Measurements from ENCODE around the gene PLCE1. TPM values are rescaled to one million over a fixed set of nuclear protein-coding genes. Genes with fewer than 3 reads are reported as not detected.

Gene PLCE1
- total RNA-seq, 1 experiment from 2014 or later, result 0.50 TPM

DNA sequence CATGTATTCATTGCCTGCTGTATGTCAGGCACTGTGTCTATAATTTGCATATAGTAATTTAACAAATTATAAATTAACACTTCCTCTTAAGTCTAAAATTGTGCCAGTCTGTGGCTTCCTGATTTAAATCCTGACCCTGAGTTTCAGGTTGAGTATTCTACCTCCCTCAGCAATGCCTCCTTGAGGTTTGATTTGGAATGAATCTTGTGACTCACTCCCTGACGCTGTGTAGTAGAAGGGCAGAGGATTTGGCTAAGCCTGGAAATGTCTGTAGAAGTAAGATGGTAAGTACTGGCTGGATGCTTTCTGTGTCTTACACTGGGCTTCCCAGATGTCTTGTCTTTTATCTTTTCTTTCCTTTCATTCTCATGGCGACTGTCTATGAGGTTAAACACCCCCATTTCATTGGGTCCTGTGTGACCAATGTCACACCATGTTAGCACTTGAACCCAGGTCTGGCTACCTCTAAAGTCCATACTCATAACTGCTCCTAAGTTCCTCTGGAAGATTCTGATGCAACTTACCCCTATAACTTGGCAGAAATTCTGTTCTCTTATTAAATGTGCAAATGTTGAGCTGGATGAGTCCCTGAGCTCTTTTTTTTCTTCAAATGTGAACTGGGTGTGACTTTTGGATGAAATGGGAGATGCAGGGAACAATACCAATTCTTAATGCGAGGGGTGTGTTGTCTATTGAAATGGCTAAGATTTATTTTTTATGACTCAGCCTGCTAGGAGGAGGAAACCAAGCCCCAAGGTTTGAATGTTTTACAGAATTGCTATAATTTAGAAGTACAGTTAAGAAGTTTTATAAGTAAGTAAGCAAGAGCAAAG, 48.5 kb downstream of the PLCE1 start:
- DNase-seq (ENCODE audit: low read depth, low spot score), result peak; percentile 16
- in situ Hi-C loops (cut with HindIII; ENCODE audit: low pct_unique_long_range_greater_than_20kb, low sequenced_read_pairs), result no loop called here

DNA sequence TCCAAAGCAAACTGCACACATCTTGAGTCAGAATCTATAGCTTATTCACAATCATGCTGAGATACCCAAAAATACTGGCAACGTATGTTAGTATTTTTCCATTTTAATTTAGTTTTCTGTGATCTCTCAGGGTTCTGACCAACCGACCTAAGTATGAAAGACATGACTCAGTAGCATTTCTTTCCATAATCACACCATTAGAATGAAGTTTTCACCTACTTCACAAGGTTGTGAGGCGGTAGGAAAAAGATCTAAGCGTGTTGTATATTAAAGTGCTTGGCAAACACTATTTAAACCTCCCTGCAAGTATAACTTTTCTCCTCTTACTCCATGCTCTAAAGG, 49.1 kb downstream of the PLCE1 start:
- in situ Hi-C loops (cut with HindIII; ENCODE audit: low pct_unique_long_range_greater_than_20kb, low sequenced_read_pairs), result no loop called here

More for the DNA sequence above, 49.1 kb downstream of the PLCE1 start:
- DNase-seq (ENCODE audit: low read depth, low spot score), result no peak

Other genes starting within 250 kb of the PLCE1 start
- not detected in 2 replicates for gene LGI1, start 236.0 kb upstream of the PLCE1 start, total RNA-seq (2014; rRNA removed; shearing (Covaris generic))
- gene SLC35G1, start 100.0 kb upstream of the PLCE1 start, total RNA-seq (2014; rRNA removed; shearing (Covaris generic)), result 9.7 and 10.9 TPM in 2 replicates

Measured in SK-MEL-5 (cell line).